ENCODE measurements around the gene ZNF774.
"Not testable (repeated sequence)": the region's sequence is repeated elsewhere in the genome, so short reads cannot be mapped to it uniquely, and the experiment has no call there.

ZNF774 gene

GRCh38 chr15:90393040-90393439 lies 41.0 kb downstream of the ZNF774 start:
- no peak for DNase-seq

GRCh38 chr15:90394074-90394473 lies 42.0 kb downstream of the ZNF774 start:
- no peak for DNase-seq

GRCh38 chr15:90394748-90395442 lies 42.8 kb downstream of the ZNF774 start:
- no peak for DNase-seq

- no peak for DNase-seq
These were observed 44.2 kb downstream of the ZNF774 start for GRCh38 chr15:90396321-90396720.

- no peak for DNase-seq
These were observed 48.1 kb downstream of the ZNF774 start for GRCh38 chr15:90400005-90400758.

GRCh38 chr15:90400759-90401314 lies 48.8 kb downstream of the ZNF774 start:
- DNase-seq, result peak; percentile 29

- DNase-seq, result no peak
These were observed 49.4 kb downstream of the ZNF774 start for GRCh38 chr15:90401495-90401894.

GRCh38 chr15:90402223-90402622 lies 50.1 kb downstream of the ZNF774 start:
- DNase-seq, result no peak

GRCh38 chr15:90402767-90403166 lies 50.7 kb downstream of the ZNF774 start:
- no peak for DNase-seq

GRCh38 chr15:90405055-90405607 lies 53.0 kb downstream of the ZNF774 start:
- no peak for DNase-seq

GRCh38 chr15:90407336-90407735 lies 55.3 kb downstream of the ZNF774 start:
- no peak for DNase-seq

- no peak for DNase-seq
These were observed 55.8 kb downstream of the ZNF774 start for GRCh38 chr15:90407871-90408317.

GRCh38 chr15:90408657-90409056 lies 56.6 kb downstream of the ZNF774 start:
- DNase-seq, result no peak

GRCh38 chr15:90409587-90409986 lies 57.5 kb downstream of the ZNF774 start:
- not testable (repeated sequence) for DNase-seq

GRCh38 chr15:90410316-90410715 lies 58.2 kb downstream of the ZNF774 start:
- DNase-seq, result not testable (repeated sequence)

GRCh38 chr15:90411176-90411575 lies 59.1 kb downstream of the ZNF774 start:
- no peak for DNase-seq
